Measurements from ENCODE around the gene MRPL18. TPM values are rescaled to one million over a fixed set of nuclear protein-coding genes. Genes with fewer than 3 reads are reported as not detected.
A peak's percentile ranks its signal among the peaks of the same experiment; 100 is the strongest.

Gene MRPL18
- total RNA-seq, 4 donors from 2014 or later = 53.9 to 79.2 (median 55.9) TPM

- no peak for TF ChIP-seq POLR2A (IDR thresholded peaks at IDR 0.05)
- TF ChIP-seq EP300 (IDR thresholded peaks at IDR 0.05) = no peak
- no peak for TF ChIP-seq POLR2AphosphoS5 (IDR thresholded peaks at IDR 0.05)
- TF ChIP-seq CTCF (IDR thresholded peaks at IDR 0.05) = no peak
- no peaks in the 10 kb centered on the region for H3K9me3 ChIP-seq
Observed at GRCh38 chr6:159833997-159834603, 43.8 kb downstream of the MRPL18 start.

GRCh38 chr6:159836718-159837490 lies 46.6 kb downstream of the MRPL18 start:
- Histone ChIP-seq H3K4me3 (no peak overlapping the region), H3K9me3 (no peaks in the 10 kb centered on the region), H3K27ac (no peak overlapping the region), H3K27me3 (no peaks in the 10 kb centered on the region), H3K4me1 (peaks cover 4% of the 10 kb centered on the region), H3K36me3 (no peaks in the 10 kb centered on the region)
- 89% methylated on average over 21 of the region's 29 CpGs for WGBS
- DNase-seq (ENCODE audit: low spot score in 2 of 2) = peak in 1 of 2 donors; percentile 71
- TF ChIP-seq POLR2AphosphoS5 (IDR thresholded peaks at IDR 0.05) (no peak), CTCF (IDR thresholded peaks at IDR 0.05) (no peak), POLR2A (IDR thresholded peaks at IDR 0.05) (no peak), EP300 (IDR thresholded peaks at IDR 0.05) (no peak)

More at GRCh38 chr6:159833997-159834603, 43.8 kb downstream of the MRPL18 start:
- peak in 1 of 2 donors; percentile 43 for DNase-seq (ENCODE audit: low spot score in 2 of 2)
- H3K36me3 ChIP-seq = no peaks in the 10 kb centered on the region
- H3K4me3 ChIP-seq = no peak overlapping the region
- no peak overlapping the region for H3K27ac ChIP-seq
- no peaks in the 10 kb centered on the region for H3K27me3 ChIP-seq
- 91% methylated on average over 5 of the region's 5 CpGs for WGBS
- peaks cover 4% of the 10 kb centered on the region for H3K4me1 ChIP-seq

- H3K4me1 ChIP-seq = peaks cover 4% of the 10 kb centered on the region
- H3K27ac ChIP-seq = no peak overlapping the region
- WGBS = 90% methylated on average over 8 of the region's 8 CpGs
- no peak for TF ChIP-seq CTCF (IDR thresholded peaks at IDR 0.05)
- no peak for TF ChIP-seq POLR2A (IDR thresholded peaks at IDR 0.05)
- TF ChIP-seq EP300 (IDR thresholded peaks at IDR 0.05) = no peak
- no peak for TF ChIP-seq POLR2AphosphoS5 (IDR thresholded peaks at IDR 0.05)
- H3K27me3 ChIP-seq = no peaks in the 10 kb centered on the region
- no peaks in the 10 kb centered on the region for H3K9me3 ChIP-seq
- DNase-seq (ENCODE audit: low spot score in 2 of 2) = peak in 1 of 2 donors; percentile 74
- H3K36me3 ChIP-seq = no peaks in the 10 kb centered on the region
- H3K4me3 ChIP-seq = no peak overlapping the region
Observed at GRCh38 chr6:159837511-159837910, 47.2 kb downstream of the MRPL18 start.

- Histone ChIP-seq H3K27ac (no peak overlapping the region), H3K9me3 (no peaks in the 10 kb centered on the region), H3K27me3 (no peaks in the 10 kb centered on the region), H3K4me1 (peaks cover 3% of the 10 kb centered on the region), H3K36me3 (no peaks in the 10 kb centered on the region), H3K4me3 (no peak overlapping the region)
- DNase-seq (ENCODE audit: low spot score in 2 of 2) = peak in 1 of 2 donors; percentile 43
- no peak for TF ChIP-seq CTCF (IDR thresholded peaks at IDR 0.05)
- no peak for TF ChIP-seq POLR2AphosphoS5 (IDR thresholded peaks at IDR 0.05)
- TF ChIP-seq EP300 (IDR thresholded peaks at IDR 0.05) = no peak
- no peak for TF ChIP-seq POLR2A (IDR thresholded peaks at IDR 0.05)
- 80% methylated on average over 7 of the region's 7 CpGs for WGBS
Observed at GRCh38 chr6:159838020-159838744, 47.9 kb downstream of the MRPL18 start.

- Histone ChIP-seq H3K4me1 (no peaks in the 10 kb centered on the region), H3K27ac (no peak overlapping the region), H3K27me3 (no peaks in the 10 kb centered on the region), H3K36me3 (no peaks in the 10 kb centered on the region), H3K9me3 (no peaks in the 10 kb centered on the region), H3K4me3 (no peak overlapping the region)
- no peak for DNase-seq (ENCODE audit: low spot score in 2 of 2)
- 85% methylated on average over 4 of the region's 4 CpGs for WGBS
- no peak for TF ChIP-seq EP300 (IDR thresholded peaks at IDR 0.05)
- no peak for TF ChIP-seq POLR2AphosphoS5 (IDR thresholded peaks at IDR 0.05)
- TF ChIP-seq POLR2A (IDR thresholded peaks at IDR 0.05) = no peak
- no peak for TF ChIP-seq CTCF (IDR thresholded peaks at IDR 0.05)
Observed at GRCh38 chr6:159842035-159842434, 51.8 kb downstream of the MRPL18 start.
